Stimulated activated CD8-positive, alpha-beta memory T cell treated with anti-CD3 and anti-CD28 coated beads, Interleukin-15, amount 100 ng/mL, for 4 hours (primary cell): Measurements from ENCODE around the gene CIAO3.

Experiments
- DNase-seq, 2 donors: peaks; one replicate each; pipeline ENCODE4 v3.0.0-alpha.2; 2020; ENCODE audit warnings: low read depth in 2 of 2

The CIAO3 gene

GRCh38 chr16:775236-775796 lies 34.5 kb upstream of the CIAO3 start:
- DNase-seq = no peak

- DNase-seq = no peak
These were observed 33.5 kb upstream of the CIAO3 start for GRCh38 chr16:774086-775001.

- DNase-seq = no peak
These were observed 32.2 kb upstream of the CIAO3 start for GRCh38 chr16:772959-773358.

- DNase-seq = no peak
These were observed 29.6 kb upstream of the CIAO3 start for GRCh38 chr16:770411-770810.

- no peak for DNase-seq
These were observed 29.1 kb upstream of the CIAO3 start for GRCh38 chr16:769934-770333.

GRCh38 chr16:769184-769784 lies 28.5 kb upstream of the CIAO3 start:
- no peak for DNase-seq

GRCh38 chr16:768428-768827 lies 27.6 kb upstream of the CIAO3 start:
- no peak for DNase-seq

- DNase-seq = no peak
These were observed 27.0 kb upstream of the CIAO3 start for GRCh38 chr16:767743-768235.

GRCh38 chr16:766820-767640 lies 26.2 kb upstream of the CIAO3 start:
- no peak for DNase-seq

- DNase-seq = no peak
These were observed 25.4 kb upstream of the CIAO3 start for GRCh38 chr16:766008-766819.

- DNase-seq = no peak
These were observed 24.7 kb upstream of the CIAO3 start for GRCh38 chr16:765488-765865.

- DNase-seq = no peak
These were observed 24.2 kb upstream of the CIAO3 start for GRCh38 chr16:764848-765487.

GRCh38 chr16:764184-764750 lies 23.5 kb upstream of the CIAO3 start:
- DNase-seq = no peak

- DNase-seq = no peak
These were observed 22.8 kb upstream of the CIAO3 start for GRCh38 chr16:763369-764183.

GRCh38 chr16:762595-763268 lies 21.9 kb upstream of the CIAO3 start:
- no peak for DNase-seq

- DNase-seq = no peak
These were observed 21.1 kb upstream of the CIAO3 start for GRCh38 chr16:761625-762513.

GRCh38 chr16:760545-761343 lies 19.9 kb upstream of the CIAO3 start, which contains the start of gene MSLN:
TSS of gene MSLN (plus strand) at chr16:760734. CDS start at chr16:762681, 1,947 bp downstream.
- DNase-seq = no peak
